Left renal cortex interstitium (tissue), 4 donors: ENCODE data around the gene HLA-G. TPM values are rescaled to one million over a fixed set of nuclear protein-coding genes. Genes with fewer than 3 reads are reported as not detected.
"Not testable (repeated sequence)": the region's sequence is repeated elsewhere in the genome, so short reads cannot be mapped to it uniquely, and the experiment has no call there.

Experiments
- DNase-seq, 4 donors: peaks; one replicate each; pipeline ENCODE4 v3.0.0-alpha.2; 2013; ENCODE audit warnings: low read depth in 4 of 4, low spot score in 2 of 4, missing footprints in 1 of 4
- polyA plus RNA-seq, 4 donors: library from polyadenylated mRNA; unstranded; fragments of 120-200 nt; gene quantifications; one replicate each; pipeline ENCODE4 v1.2.1, GENCODE V29; 2013; ENCODE audit not compliant: insufficient read length in 4 of 4

HLA-G gene
- 10 to 100 TPM in 1 of 4 donors, 1 to 10 TPM in 2, under 1 TPM in 1; 0.59 to 10.2 (median 5.1) TPM for polyA plus RNA-seq

DNA sequence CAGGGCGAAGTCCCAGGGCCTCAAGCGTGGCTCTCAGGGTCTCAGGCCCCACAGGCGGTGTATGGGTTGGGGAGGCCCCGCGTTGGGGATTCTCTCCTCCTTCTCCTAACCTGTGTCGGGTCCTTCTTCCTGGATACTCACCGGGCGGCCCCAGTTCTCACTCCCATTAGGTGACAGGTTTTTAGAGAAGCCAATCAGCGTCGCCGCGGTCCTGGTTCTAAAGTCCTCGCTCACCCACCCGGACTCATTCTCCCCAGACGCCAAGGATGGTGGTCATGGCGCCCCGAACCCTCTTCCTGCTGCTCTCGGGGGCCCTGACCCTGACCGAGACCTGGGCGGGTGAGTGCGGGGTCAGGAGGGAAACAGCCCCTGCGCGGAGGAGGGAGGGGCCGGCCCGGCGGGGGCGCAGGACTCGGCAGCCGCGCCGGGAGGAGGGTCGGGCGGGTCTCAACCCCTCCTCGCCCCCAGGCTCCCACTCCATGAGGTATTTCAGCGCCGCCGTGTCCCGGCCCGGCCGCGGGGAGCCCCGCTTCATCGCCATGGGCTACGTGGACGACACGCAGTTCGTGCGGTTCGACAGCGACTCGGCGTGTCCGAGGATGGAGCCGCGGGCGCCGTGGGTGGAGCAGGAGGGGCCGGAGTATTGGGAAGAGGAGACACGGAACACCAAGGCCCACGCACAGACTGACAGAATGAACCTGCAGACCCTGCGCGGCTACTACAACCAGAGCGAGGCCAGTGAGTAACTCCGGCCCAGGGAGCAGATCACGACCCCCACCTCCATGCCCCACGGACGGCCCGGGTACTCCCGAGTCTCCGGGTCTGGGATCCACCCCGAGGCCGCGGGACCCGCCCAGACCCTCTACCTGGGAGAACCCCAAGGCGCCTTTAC is at the start of gene HLA-G:
Gene HLA-G (plus strand): TSS at position 247 of the 892 bp plus-strand sequence. CDS start 20 bp downstream, at position 267.
- no peak for DNase-seq

DNA sequence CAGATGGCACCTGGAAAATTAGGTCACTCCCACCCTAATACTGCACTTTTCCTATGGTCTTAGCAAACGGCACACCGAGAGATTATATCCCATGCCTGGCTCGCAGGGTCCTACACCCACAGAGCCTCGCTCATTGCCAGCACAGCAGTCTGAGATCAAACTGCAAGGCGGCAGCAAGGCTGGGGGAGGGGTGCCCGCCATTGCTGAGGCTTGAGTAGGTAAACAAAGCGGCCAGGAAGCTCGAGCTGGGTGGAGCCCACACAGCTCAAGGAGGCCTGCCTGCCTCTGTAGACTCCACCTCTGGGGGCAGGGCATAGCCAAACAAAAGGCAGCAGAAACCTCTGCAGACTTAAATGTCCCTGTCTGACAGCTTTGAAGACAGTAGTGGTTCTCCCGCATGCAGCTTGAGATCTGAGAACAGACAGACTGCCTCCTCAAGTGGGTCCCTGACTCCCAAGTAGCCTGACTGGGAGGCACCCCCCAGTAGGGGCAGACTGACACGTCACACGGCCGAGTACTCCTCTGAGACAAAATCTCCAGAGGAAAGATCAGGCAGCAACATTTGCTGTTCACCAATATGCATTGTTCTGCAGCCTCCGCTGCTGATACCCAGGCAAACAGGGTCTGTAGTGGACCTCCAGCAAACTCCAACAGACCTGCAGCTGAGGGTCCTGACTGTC is 47.5 kb upstream of the HLA-G start:
- DNase-seq: not testable (repeated sequence)

- DNase-seq: no peak
These were observed 38.4 kb upstream of the HLA-G start for GRCh38 chr6:29789176-29789575.

DNA sequence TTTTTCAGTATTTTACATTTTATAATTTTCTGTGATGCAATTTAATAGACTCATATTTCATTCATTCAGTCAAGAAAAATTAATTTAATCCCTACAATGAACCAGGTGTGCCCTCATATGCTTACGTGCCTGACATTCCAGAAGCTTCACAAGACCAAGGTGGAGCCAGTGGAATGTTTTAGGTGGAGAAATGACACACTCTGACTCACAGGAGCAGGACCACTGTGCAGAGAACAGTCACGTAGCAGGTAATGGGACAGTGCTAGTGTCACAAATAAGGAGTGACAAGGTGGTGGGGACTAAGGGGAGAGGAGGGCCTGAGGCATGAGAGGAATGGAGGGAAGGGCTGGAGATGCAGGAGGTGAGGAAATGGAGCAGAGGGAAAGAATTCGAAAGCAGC is 37.0 kb upstream of the HLA-G start:
- DNase-seq: no peak

DNA sequence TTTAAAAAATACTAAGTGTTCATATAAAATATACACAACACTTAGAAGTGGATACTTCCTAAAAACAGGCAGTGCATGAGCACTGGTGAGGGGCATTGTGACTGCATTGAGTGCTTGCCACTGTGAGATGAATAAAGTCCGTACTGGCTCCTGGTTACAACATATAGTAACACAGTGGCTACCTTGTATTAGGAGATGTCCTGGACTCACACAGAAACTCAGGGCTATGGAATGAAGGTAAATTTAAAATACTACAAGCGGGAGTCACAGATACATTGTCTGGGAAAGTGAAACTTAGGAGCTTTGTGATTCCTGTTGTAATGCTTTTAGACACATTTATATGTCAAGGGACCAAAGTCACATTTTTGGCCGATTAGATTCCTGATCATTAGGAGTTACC is 36.5 kb upstream of the HLA-G start:
- no peak for DNase-seq

DNA sequence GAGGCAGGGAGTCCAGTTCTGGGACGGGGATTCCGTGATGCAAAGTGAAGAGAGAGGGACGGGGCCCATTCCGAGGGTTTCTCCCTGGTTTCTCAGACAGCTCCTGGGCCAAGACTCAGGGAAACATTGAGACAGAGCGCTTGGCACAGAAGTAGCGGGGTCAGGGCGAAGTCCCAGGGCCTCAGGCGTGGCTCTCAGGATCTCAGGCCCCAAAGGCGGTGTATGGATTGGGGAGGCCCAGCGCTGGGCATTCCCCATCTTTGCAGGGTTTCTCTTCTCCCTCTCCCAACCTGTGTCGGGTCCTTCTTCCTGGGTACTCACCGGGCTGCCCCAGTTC is 35.9 kb upstream of the HLA-G start:
- DNase-seq: no peak

- DNase-seq: no peak
These were observed 35.2 kb upstream of the HLA-G start for GRCh38 chr6:29792123-29793035.

GRCh38 chr6:29793036-29793356 is 34.6 kb upstream of the HLA-G start:
- no peak for DNase-seq

DNA sequence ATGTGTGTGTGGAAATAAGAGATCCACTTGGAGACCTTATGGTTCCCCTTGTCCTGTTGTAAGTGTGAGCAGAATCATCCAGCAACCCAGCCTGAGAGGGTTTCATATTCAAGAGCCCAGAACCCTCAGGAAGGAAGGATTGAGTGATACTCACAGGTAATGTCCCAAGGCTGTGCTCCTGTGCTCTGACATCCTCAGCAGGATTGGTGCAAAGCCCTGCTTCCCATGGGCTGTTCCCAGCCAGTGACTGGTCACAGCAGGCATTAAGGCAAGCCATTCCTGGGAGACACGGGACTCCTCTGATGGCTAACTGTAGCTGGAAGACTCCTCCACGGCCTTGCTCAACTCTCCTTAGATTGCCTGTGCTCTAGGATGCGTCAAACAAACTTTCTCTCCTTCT is 33.8 kb upstream of the HLA-G start:
- DNase-seq: no peak

GRCh38 chr6:29796026-29796425 is 31.6 kb upstream of the HLA-G start:
- DNase-seq: no peak

DNA sequence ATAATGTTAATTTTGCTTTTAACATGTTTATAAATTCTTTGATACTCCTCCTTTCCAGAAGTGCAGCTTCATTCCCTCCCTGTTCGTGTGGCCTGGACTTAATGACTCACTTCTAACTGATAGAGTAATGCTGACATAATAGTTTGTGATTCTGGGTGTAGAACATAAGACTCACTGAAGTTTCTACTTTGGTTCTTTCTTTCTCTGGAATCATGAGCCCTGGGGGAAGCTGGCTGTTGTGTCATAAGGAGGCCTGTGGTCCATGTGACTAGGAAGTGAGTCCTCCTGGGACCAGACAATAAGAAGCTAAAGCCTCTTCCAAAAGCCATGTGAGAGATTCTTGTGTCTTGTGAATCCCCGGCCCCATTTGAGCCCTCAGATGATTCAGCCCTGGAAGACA is 30.5 kb upstream of the HLA-G start:
- no peak for DNase-seq

DNA sequence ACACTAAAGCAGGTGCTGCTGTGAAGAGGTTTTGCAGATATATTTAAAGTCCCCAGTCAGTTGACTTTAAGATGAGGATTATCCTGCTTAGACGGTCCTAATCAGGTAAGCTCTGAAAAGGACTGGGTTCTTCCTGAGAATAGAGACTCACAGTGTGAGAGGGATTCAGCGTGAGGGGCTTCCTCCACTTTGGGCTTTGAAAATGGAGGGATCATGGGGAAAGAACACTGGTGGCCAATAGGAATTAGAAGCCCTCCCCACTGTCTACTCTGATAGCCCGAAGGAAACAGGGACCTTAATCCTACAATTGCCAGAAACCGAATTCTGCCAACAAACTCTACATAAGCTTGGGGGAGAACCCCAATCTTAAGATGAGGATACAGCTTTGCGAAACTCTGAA is 29.7 kb upstream of the HLA-G start:
- no peak for DNase-seq

GRCh38 chr6:29800254-29800653 is 27.4 kb upstream of the HLA-G start:
- DNase-seq: no peak

DNA sequence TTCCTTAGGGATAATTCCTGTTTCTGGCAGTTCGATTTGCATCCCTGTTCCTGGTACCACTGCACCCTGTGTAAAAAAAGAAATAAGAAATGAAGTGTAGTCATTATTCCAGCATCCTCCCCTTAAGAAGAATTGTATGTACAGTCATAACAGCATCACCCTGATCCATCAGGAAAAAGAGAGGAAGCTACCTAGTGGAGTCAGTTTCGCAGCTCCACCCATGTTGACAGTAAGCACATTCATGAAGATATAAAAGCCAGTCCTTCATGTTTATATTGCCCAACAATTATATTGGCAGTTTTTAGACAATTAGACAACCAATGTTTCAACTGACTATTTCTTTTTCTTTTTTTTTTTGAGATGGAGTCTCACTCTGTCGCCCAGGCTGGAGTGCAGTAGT is 21.2 kb upstream of the HLA-G start:
- DNase-seq: no peak

DNA sequence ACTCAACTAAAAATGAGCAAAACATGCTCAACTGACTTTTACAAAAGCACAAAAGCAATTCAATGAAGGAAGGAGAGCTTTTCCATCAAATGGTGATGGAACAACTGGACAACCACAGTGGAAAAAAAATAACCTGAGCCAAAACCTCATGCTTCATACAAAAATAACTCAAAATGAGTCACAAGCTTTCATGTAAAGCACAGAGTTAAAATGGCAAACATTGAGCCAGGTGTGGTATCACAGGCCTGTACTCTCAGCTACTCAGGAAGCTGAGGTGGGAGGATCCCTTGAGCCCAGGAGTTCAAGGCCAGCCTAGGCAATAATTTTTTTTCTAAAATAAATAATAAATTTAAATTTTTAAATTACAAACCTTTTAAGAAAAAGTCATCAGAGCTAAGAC is 18.4 kb upstream of the HLA-G start:
- DNase-seq: no peak

GRCh38 chr6:29810371-29810770 is 17.3 kb upstream of the HLA-G start:
- DNase-seq: no peak

DNA sequence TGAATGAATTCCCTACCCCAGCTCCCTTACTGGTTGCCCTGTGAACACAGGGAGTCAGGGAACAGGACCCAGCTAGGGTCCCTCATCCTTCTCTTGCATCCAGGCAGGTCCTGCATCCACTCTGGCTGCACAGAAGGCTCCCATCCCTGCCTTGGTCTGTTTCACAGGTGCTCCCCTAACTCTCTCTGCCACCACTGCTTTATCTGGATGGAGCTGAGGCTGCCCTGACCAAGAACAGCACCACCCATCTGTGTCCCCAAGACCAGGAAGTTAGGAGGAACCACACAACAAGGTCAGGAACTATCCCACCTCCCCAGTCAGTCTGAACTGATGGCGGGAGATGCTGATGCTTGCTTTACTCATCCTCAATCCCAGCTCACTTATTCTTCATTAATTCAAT is 16.2 kb upstream of the HLA-G start:
- no peak for DNase-seq

DNA sequence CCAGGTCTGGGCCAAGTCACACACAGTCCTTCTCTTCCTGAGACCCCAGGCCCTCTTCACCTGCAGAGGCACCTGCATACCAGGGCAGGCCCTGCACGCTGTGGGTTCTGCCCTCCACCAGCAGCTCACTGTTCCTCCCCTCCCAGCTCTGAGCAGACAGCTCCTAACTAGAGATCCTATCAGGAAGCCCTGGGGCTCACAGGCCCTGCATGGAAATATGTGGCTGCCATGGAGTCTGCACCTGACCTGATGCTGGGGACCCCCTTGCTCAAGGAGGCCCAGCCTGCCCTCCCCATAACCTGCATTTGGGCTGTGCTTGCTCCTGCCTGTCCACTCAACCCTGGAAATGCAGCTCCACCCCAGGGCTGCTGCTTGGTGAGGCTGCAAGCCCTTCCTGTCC is 14.6 kb upstream of the HLA-G start:
- no peak for DNase-seq

DNA sequence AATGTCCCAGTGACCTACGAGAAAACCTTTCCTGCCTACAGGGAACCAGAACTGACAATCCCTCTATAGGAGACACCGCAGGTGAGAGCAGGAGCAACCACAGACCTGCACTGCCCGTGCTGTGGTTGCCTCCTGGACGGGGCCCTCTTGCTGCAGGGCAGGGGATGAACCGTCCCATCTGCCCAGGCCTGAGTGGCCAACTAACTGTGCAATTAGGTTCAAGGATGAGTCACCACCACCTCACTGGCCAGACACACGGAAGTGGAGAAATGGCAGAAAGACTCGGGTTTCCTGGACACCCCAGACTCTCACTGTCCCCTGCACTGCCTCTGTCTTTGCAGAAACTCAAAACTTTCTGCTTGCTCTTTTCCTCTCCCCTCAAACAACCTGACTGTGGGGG is 13.8 kb upstream of the HLA-G start:
- no peak for DNase-seq

GRCh38 chr6:29814379-29815117 is 13.1 kb upstream of the HLA-G start:
- DNase-seq: no peak
